ENCODE measurements around the gene CDKN2AIP. TPM values are rescaled to one million over a fixed set of nuclear protein-coding genes. Genes with fewer than 3 reads are reported as not detected.

The CDKN2AIP gene
- total and polyA plus RNA-seq, 8 donors, result 5.9 to 12.2 (median 7.0) TPM

DNA sequence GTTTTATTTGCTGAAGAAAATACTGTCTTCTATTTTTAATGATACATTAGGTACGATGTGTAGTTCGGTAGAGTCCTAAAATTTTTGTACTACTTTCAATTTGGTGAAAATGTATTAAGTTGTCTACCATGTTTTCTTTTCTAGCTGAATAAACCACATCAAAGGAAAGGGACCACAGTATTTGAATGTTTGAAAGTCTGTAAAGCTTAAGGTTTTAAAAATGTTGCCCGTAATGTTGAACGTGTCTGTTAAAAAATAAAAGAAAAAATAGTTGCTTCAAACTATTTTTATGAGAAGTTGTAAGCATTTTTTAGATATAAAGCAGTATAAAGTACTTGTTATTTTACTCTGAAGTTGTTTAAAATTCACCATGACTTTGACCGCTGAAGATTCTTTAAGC is 3.2 kb downstream of the CDKN2AIP start:
- Histone ChIP-seq H3K27me3 (no peaks in the 10 kb centered on the region), H3K27ac (no peak overlapping the region), H3K36me3 (peaks cover 0 to 27% (median 8%) of the 10 kb centered on the region in 3 donors), H3K4me3 (no peak overlapping the region), H3K4me1 (peaks cover 19 to 30% (median 30%) of the 10 kb centered on the region in 3 donors), H3K9me3 (no peaks in the 10 kb centered on the region)
- intact Hi-C loops (cut with DNase I), result no loop called here
- TF ChIP-seq, protein P1, sequence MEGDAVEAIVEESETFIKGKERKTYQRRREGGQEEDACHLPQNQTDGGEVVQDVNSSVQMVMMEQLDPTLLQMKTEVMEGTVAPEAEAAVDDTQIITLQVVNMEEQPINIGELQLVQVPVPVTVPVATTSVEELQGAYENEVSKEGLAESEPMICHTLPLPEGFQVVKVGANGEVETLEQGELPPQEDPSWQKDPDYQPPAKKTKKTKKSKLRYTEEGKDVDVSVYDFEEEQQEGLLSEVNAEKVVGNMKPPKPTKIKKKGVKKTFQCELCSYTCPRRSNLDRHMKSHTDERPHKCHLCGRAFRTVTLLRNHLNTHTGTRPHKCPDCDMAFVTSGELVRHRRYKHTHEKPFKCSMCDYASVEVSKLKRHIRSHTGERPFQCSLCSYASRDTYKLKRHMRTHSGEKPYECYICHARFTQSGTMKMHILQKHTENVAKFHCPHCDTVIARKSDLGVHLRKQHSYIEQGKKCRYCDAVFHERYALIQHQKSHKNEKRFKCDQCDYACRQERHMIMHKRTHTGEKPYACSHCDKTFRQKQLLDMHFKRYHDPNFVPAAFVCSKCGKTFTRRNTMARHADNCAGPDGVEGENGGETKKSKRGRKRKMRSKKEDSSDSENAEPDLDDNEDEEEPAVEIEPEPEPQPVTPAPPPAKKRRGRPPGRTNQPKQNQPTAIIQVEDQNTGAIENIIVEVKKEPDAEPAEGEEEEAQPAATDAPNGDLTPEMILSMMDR (IDR thresholded peaks at IDR 0.05), result no peak
- WGBS, 2 donors, result 83 to 89% methylated on average over 5 of the region's 5 CpGs
- DNase-seq, result no peak
- no peak for ATAC-seq
- peak; percentile 57 for FAIRE-seq

DNA sequence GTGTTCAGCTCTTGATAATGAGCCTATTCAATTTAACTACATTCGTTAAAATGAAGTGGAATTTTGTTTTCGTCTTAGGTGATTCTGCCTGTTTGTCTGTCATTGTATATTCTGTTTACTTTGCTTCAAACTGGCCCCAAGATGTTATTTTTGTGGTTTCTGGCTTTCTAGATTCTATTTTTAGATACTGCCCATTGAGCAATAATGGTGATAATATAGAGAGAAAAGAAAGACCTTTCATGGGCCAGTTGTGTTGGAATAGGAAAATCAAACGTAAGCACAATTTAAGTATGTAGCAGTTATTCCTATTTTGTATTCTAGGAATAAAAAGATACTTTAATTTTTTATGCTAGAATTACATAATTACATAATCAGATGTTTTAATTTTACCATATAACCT is 4.0 kb downstream of the CDKN2AIP start:
- WGBS, 2 donors, result 56 to 73% methylated on average over 3 of the region's 3 CpGs
- H3K27me3 ChIP-seq, result no peaks in the 10 kb centered on the region
- TF ChIP-seq, protein P1 (IDR thresholded peaks at IDR 0.05), result no peak
- H3K27ac ChIP-seq, result no peak overlapping the region
- H3K4me3 ChIP-seq, result no peak overlapping the region
- peaks cover 0 to 27% (median 8%) of the 10 kb centered on the region in 3 donors for H3K36me3 ChIP-seq
- no peak for DNase-seq
- intact Hi-C loops (cut with DNase I), result no loop called here
- FAIRE-seq, result no peak
- no peak for ATAC-seq
- peaks cover 19 to 30% (median 30%) of the 10 kb centered on the region in 3 donors for H3K4me1 ChIP-seq
- no peaks in the 10 kb centered on the region for H3K9me3 ChIP-seq

DNA sequence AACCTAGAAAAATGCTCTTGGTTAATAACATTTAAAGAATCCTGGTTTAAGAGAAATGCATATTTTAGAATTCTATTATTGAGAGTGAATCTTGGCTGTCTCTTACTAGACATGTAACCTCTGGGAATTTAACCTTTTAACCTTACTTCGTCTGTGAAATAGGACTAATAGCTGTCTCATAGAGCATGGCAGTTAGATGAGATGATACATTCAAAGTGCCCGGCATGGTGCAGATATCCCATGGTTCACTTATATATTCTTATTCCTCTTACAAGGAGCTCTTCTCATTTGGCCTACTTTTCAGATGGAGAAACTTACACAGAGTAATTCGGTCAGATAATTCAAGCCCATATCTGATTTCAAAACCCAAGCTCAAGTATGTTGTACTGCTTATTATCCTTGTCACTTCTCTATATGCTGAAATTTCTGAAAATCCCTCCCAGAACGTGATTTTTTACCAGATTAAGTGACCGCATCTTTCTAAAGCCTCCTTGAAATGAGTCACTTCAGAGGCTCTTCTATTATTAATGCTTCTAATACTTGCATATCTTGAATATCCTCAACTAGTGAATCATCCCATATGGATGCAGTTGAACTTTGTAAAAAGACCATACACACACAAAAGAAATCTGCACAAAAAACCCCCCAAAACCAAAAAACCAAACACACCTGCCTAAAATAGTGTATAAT is 4.9 kb downstream of the CDKN2AIP start:
- peaks cover 0 to 27% (median 8%) of the 10 kb centered on the region in 3 donors for H3K36me3 ChIP-seq
- H3K4me3 ChIP-seq, result no peak overlapping the region
- no peaks in the 10 kb centered on the region for H3K9me3 ChIP-seq
- peaks cover 19 to 30% (median 30%) of the 10 kb centered on the region in 3 donors for H3K4me1 ChIP-seq
- H3K27ac ChIP-seq, result no peak overlapping the region
- WGBS, 2 donors, result 87 to 89% methylated on average over 5 of the region's 5 CpGs
- intact Hi-C loops (cut with DNase I), result no loop called here
- no peaks in the 10 kb centered on the region for H3K27me3 ChIP-seq
- FAIRE-seq, result no peak
- no peak for ATAC-seq
- TF ChIP-seq, protein P1 (IDR thresholded peaks at IDR 0.05), result no peak
- no peak for DNase-seq

DNA sequence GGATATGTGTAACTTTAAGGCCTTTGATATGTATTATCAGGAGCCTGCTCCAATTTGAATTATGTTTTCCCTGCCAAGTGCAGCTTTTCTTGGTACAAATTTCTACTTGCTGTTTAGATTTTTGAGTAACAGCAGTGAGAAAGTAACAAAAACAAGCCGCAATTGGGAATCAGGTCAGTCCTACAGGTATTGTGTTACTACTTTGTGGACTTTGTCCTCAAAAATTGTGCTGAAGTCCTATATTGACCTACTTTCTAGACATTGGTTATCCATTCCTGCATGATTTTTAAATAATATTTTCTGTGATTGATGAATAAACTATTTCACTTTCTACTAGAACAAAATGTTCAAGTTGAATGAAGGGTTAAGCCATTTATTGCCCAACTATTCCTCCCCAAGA is 5.7 kb downstream of the CDKN2AIP start:
- Histone ChIP-seq H3K36me3 (peaks cover 0 to 27% (median 8%) of the 10 kb centered on the region in 3 donors), H3K4me3 (no peak overlapping the region), H3K4me1 (peaks cover 19 to 30% (median 30%) of the 10 kb centered on the region in 3 donors), H3K27ac (no peak overlapping the region), H3K27me3 (no peaks in the 10 kb centered on the region), H3K9me3 (no peaks in the 10 kb centered on the region)
- DNase-seq (no peak), ATAC-seq (no peak), FAIRE-seq (no peak)
- intact Hi-C loops (cut with DNase I), result no loop called here
- WGBS, 2 donors, result 79 to 85% methylated on average over 1 of the region's 1 CpG
- TF ChIP-seq, protein P1 (IDR thresholded peaks at IDR 0.05), result no peak
